Stimulated activated memory B cell treated with anti-CD40 and anti-IgM and Interleukin-4, amounts not matched to agents 10 μg/mL and 1 μg/mL and 100 μg/mL, for 72 hours (primary cell): ENCODE measurements around the gene EIF4A3.
"Not testable (repeated sequence)": the region's sequence is repeated elsewhere in the genome, so short reads cannot be mapped to it uniquely, and the experiment has no call there.

Experiments used
- ATAC-seq: fragments of 150-1000 bp; cut with Tn5 transposase; 2 replicates; pipeline ENCODE4 v1.10.0; 2021
- H3K27ac Mint-ChIP-seq: one replicate; pipeline ENCODE4 v1.8.0; 2022; ENCODE audit warnings: mild to moderate bottlenecking, mixed read lengths
- H3K27me3 Mint-ChIP-seq: one replicate; pipeline ENCODE4 v1.8.0; 2022; ENCODE audit warnings: mixed read lengths
- H3K36me3 Mint-ChIP-seq: one replicate; pipeline ENCODE4 v1.8.0; 2022; ENCODE audit warnings: mixed read lengths
- H3K4me1 Mint-ChIP-seq: one replicate; pipeline ENCODE4 v1.8.0; 2022; ENCODE audit warnings: mixed read lengths
- H3K4me3 Mint-ChIP-seq: one replicate; pipeline ENCODE4 v1.8.0; 2022; ENCODE audit warnings: mild to moderate bottlenecking, moderate library complexity, mixed read lengths
- H3K9me3 Mint-ChIP-seq: one replicate; pipeline ENCODE4 v1.8.0; 2022; ENCODE audit warnings: mixed read lengths

EIF4A3 gene

GRCh38 chr17:80095038-80095843 is 51.7 kb downstream of the EIF4A3 start:
- Mint-ChIP-seq H3K9me3 (no peaks in the 10 kb centered on the region), H3K27me3 (peaks cover 37% of the 10 kb centered on the region), H3K4me3 (no peak overlapping the region), H3K36me3 (no peaks in the 10 kb centered on the region), H3K27ac (no peak overlapping the region), H3K4me1 (peaks cover 6% of the 10 kb centered on the region)
- ATAC-seq, result no peak

- H3K36me3 Mint-ChIP-seq, result no peaks in the 10 kb centered on the region
- H3K27ac Mint-ChIP-seq, result no peak overlapping the region
- no peak for ATAC-seq
- H3K9me3 Mint-ChIP-seq, result no peaks in the 10 kb centered on the region
- no peak overlapping the region for H3K4me3 Mint-ChIP-seq
- peaks cover 35% of the 10 kb centered on the region for H3K27me3 Mint-ChIP-seq
- no peaks in the 10 kb centered on the region for H3K4me1 Mint-ChIP-seq
These were observed 54.0 kb downstream of the EIF4A3 start for GRCh38 chr17:80092959-80093358.

GRCh38 chr17:80091376-80091775 is 55.6 kb downstream of the EIF4A3 start:
- H3K36me3 Mint-ChIP-seq, result no peaks in the 10 kb centered on the region
- no peaks in the 10 kb centered on the region for H3K4me1 Mint-ChIP-seq
- H3K27me3 Mint-ChIP-seq, result peaks cover 35% of the 10 kb centered on the region
- ATAC-seq, result no peak
- no peaks in the 10 kb centered on the region for H3K9me3 Mint-ChIP-seq
- no peak overlapping the region for H3K27ac Mint-ChIP-seq
- H3K4me3 Mint-ChIP-seq, result no peak overlapping the region

GRCh38 chr17:80090164-80090563 is 56.8 kb downstream of the EIF4A3 start:
- not testable (repeated sequence) for H3K9me3 Mint-ChIP-seq, H3K27ac Mint-ChIP-seq, H3K4me3 Mint-ChIP-seq, H3K4me1 Mint-ChIP-seq, ATAC-seq, H3K36me3 Mint-ChIP-seq
- H3K27me3 Mint-ChIP-seq, result peaks cover 38% of the 10 kb centered on the region

- peaks cover 34% of the 10 kb centered on the region for H3K27me3 Mint-ChIP-seq
- no peaks in the 10 kb centered on the region for H3K9me3 Mint-ChIP-seq
- no peak overlapping the region for H3K27ac Mint-ChIP-seq
- H3K36me3 Mint-ChIP-seq, result no peaks in the 10 kb centered on the region
- no peak for ATAC-seq
- H3K4me1 Mint-ChIP-seq, result no peaks in the 10 kb centered on the region
- no peak overlapping the region for H3K4me3 Mint-ChIP-seq
These were observed 57.2 kb downstream of the EIF4A3 start for GRCh38 chr17:80089762-80090161.

GRCh38 chr17:80087346-80088265 is 59.3 kb downstream of the EIF4A3 start:
- Mint-ChIP-seq H3K27ac (no peak overlapping the region), H3K27me3 (peaks cover 34% of the 10 kb centered on the region), H3K36me3 (no peaks in the 10 kb centered on the region), H3K4me3 (no peak overlapping the region), H3K4me1 (peaks cover 4% of the 10 kb centered on the region), H3K9me3 (no peaks in the 10 kb centered on the region)
- ATAC-seq, result no peak

- Mint-ChIP-seq H3K27me3 (peaks cover 37% of the 10 kb centered on the region), H3K4me1 (peaks cover 8% of the 10 kb centered on the region), H3K4me3 (no peak overlapping the region), H3K36me3 (no peaks in the 10 kb centered on the region), H3K9me3 (no peaks in the 10 kb centered on the region), H3K27ac (no peak overlapping the region)
- ATAC-seq, result no peak
These were observed 60.3 kb downstream of the EIF4A3 start for GRCh38 chr17:80086616-80087015.

GRCh38 chr17:80086081-80086480 is 60.8 kb downstream of the EIF4A3 start:
- Mint-ChIP-seq H3K27ac (no peak overlapping the region), H3K9me3 (no peaks in the 10 kb centered on the region), H3K27me3 (peaks cover 37% of the 10 kb centered on the region), H3K4me3 (no peak overlapping the region), H3K36me3 (no peaks in the 10 kb centered on the region), H3K4me1 (peaks cover 8% of the 10 kb centered on the region)
- ATAC-seq, result no peak

GRCh38 chr17:80084773-80085172 is 62.2 kb downstream of the EIF4A3 start:
- no peak for ATAC-seq
- H3K36me3 Mint-ChIP-seq, result no peaks in the 10 kb centered on the region
- no peak overlapping the region for H3K4me3 Mint-ChIP-seq

More at GRCh38 chr17:80084773-80085172, 62.2 kb downstream of the EIF4A3 start:
- Mint-ChIP-seq H3K4me1 (peaks cover 8% of the 10 kb centered on the region), H3K27ac (no peak overlapping the region), H3K27me3 (peaks cover 37% of the 10 kb centered on the region), H3K9me3 (no peaks in the 10 kb centered on the region)
